ENCODE data around the gene UBAC1. TPM values are rescaled to one million over a fixed set of nuclear protein-coding genes. Genes with fewer than 3 reads are reported as not detected.
"Not testable (repeated sequence)": the region's sequence is repeated elsewhere in the genome, so short reads cannot be mapped to it uniquely, and the experiment has no call there.

Gene UBAC1
- total and polyA plus RNA-seq, 4 donors = 24.1 to 49.9 (median 37.5) TPM

DNA sequence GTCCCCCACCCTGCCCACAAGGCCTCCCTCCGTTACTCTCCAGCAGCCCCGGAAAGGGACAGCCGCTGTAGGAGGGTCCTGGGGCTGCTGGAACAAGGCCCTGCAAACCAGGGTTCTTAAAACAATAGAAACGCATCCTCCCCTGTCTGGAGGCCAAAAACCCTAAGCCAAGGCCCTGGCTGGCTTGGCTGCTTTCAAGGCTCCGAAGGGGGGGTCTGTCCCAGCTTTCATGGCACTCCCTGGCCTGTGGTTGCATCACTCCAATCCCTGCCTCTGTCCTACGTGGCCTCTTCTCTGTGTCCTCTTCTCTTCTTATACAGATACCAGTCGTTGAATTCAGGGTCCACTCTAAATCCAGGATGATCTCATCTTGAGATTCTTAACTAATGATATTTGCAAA, 7.4 kb upstream of the UBAC1 start:
- WGBS, 2 donors = 60 to 64% methylated on average over 7 of the region's 7 CpGs
- intact Hi-C loops (cut with DNase I) = loop anchor here (10.0 kb wide), 2 partner anchors 104 to 276 kb away; partner anchors contain the start of gene QSOX2 (in 1 of the 2)
- H3K4me3 ChIP-seq (ENCODE audit: low read length in 2 of 2) = no peak overlapping the region
- no peaks in the 10 kb centered on the region for H3K27me3 ChIP-seq (ENCODE audit: control insufficient read depth in 1 of 2, insufficient read depth in 2 of 2, low read length in 1 of 2)
- no peaks in the 10 kb centered on the region for H3K36me3 ChIP-seq (ENCODE audit: control insufficient read depth in 1 of 2, insufficient read depth in 2 of 2, low read length in 1 of 2)
- ATAC-seq (ENCODE audit: low FRiP score) (no peak), DNase-seq (no peak)
- no peak overlapping the region for H3K27ac ChIP-seq (ENCODE audit: low read depth in 1 of 2, low read length in 2 of 2)
- H3K4me1 ChIP-seq (ENCODE audit: control insufficient read depth in 1 of 2, insufficient read depth in 2 of 2, low read length in 2 of 2) = no peaks in the 10 kb centered on the region
- H3K9me3 ChIP-seq (ENCODE audit: control insufficient read depth, low read length) = no peaks in the 10 kb centered on the region

DNA sequence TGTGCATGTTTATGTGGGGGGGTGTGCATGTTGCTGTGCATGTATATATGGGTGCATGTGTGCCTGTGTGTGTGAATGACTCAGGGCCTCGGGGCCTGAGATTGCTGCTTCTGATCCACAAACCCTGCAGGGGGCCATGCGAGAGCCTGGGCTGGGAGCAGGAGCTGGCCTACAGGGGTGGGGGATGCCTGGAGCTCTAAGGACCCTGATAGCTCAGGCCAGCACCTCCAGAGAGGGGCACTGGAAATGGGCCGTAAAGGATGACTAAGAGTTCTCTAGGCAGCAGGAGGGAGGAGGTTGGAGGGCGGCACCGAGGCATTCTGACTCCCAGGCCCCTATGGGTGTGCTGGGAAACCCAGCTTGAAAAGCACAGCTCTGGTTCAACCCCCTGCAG, 6.9 kb upstream of the UBAC1 start:
- no peak overlapping the region for H3K27ac ChIP-seq (ENCODE audit: low read depth in 1 of 2, low read length in 2 of 2)

DNA sequence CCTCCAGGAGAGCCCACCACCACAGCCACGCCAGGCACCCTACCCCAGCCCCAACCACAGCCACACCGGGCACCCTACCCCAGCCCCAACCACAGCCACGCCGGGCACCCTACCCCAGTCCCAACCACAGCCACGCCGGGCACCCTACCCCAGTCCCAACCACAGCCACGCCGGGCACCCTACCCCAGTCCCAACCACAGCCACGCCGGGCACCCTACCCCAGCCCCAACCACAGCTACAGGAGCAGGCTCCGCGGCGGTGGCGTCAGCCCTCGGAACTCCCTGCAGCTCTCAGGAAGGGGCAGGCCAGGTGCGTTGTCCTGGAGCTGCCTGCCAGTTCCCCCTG, 5.7 kb upstream of the UBAC1 start:
- intact Hi-C loops (cut with DNase I) = loop anchor here (1.0 to 10.0 kb wide), 4 partner anchors 102 to 278 kb away; partner anchors contain the start of gene QSOX2 (in 1 of the 2)
- H3K4me1 ChIP-seq (ENCODE audit: control insufficient read depth in 1 of 2, insufficient read depth in 2 of 2, low read length in 2 of 2); H3K36me3 ChIP-seq (ENCODE audit: control insufficient read depth in 1 of 2, insufficient read depth in 2 of 2, low read length in 1 of 2); H3K27me3 ChIP-seq (ENCODE audit: control insufficient read depth in 1 of 2, insufficient read depth in 2 of 2, low read length in 1 of 2); ATAC-seq (ENCODE audit: low FRiP score); H3K4me3 ChIP-seq (ENCODE audit: low read length in 2 of 2); DNase-seq; H3K27ac ChIP-seq (ENCODE audit: low read depth in 1 of 2, low read length in 2 of 2); H3K9me3 ChIP-seq (ENCODE audit: control insufficient read depth, low read length): not testable (repeated sequence)
- 83 to 85% methylated on average over 15 to 16 of the region's 16 CpGs for WGBS, 2 donors

More for the DNA sequence above, 6.9 kb upstream of the UBAC1 start:
- intact Hi-C loops (cut with DNase I) = loop anchor here (10.0 kb wide), 2 partner anchors 103 to 277 kb away; partner anchors contain the start of gene QSOX2 (in 1 of the 2)
- no peak for ATAC-seq (ENCODE audit: low FRiP score)
- WGBS, 2 donors = 48 to 49% methylated on average over 5 of the region's 5 CpGs
- H3K27me3 ChIP-seq (ENCODE audit: control insufficient read depth in 1 of 2, insufficient read depth in 2 of 2, low read length in 1 of 2) = no peaks in the 10 kb centered on the region
- DNase-seq = no peak
- H3K4me1 ChIP-seq (ENCODE audit: control insufficient read depth in 1 of 2, insufficient read depth in 2 of 2, low read length in 2 of 2) = no peaks in the 10 kb centered on the region
- no peaks in the 10 kb centered on the region for H3K36me3 ChIP-seq (ENCODE audit: control insufficient read depth in 1 of 2, insufficient read depth in 2 of 2, low read length in 1 of 2)
- H3K4me3 ChIP-seq (ENCODE audit: low read length in 2 of 2) = no peak overlapping the region
- H3K9me3 ChIP-seq (ENCODE audit: control insufficient read depth, low read length) = no peaks in the 10 kb centered on the region

DNA sequence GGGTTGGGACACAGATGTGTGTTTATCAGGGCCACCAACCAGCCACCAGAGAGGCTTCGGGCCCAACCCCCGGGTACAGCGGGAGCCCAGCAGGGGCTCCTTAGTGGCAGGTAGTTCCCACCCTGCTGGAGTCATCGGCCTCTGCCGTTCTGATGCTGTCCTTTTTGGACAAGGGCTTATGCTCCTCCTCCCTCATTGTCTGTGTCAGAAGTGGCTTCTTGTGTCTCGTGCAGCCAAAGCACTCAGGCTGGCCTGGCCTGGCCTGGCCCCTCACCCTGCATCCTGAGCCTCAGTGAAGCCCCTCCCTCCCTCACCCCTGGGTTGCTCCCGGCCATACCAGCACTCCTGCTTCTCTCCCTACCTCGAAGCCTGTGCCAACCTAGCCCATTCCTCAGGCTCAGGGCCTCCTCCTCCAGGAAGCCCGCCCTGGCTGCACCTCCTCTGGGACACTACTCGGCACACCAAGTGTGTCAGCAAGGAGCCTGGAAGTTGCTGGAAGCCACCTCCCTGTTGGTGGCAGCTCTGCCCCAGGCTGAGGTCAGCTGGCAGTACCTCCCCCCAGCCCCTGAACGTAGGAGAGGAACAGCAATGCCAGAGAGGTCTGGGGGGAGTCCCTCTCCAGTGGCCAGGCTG, 4.1 kb upstream of the UBAC1 start:
- intact Hi-C loops (cut with DNase I) = loop anchor here (10.0 kb wide), 2 partner anchors 100 to 280 kb away; partner anchors contain the start of gene QSOX2 (in 1 of the 2)
- no peak overlapping the region for H3K4me3 ChIP-seq (ENCODE audit: low read length in 2 of 2)
- DNase-seq = no peak
- WGBS, 2 donors = 74 to 76% methylated on average over 11 of the region's 11 CpGs
- no peaks in the 10 kb centered on the region for H3K4me1 ChIP-seq (ENCODE audit: control insufficient read depth in 1 of 2, insufficient read depth in 2 of 2, low read length in 2 of 2)
- H3K27ac ChIP-seq (ENCODE audit: low read depth in 1 of 2, low read length in 2 of 2) = no peak overlapping the region
- no peaks in the 10 kb centered on the region for H3K27me3 ChIP-seq (ENCODE audit: control insufficient read depth in 1 of 2, insufficient read depth in 2 of 2, low read length in 1 of 2)
- no peaks in the 10 kb centered on the region for H3K36me3 ChIP-seq (ENCODE audit: control insufficient read depth in 1 of 2, insufficient read depth in 2 of 2, low read length in 1 of 2)
- ATAC-seq (ENCODE audit: low FRiP score) = no peak
- no peaks in the 10 kb centered on the region for H3K9me3 ChIP-seq (ENCODE audit: control insufficient read depth, low read length)

DNA sequence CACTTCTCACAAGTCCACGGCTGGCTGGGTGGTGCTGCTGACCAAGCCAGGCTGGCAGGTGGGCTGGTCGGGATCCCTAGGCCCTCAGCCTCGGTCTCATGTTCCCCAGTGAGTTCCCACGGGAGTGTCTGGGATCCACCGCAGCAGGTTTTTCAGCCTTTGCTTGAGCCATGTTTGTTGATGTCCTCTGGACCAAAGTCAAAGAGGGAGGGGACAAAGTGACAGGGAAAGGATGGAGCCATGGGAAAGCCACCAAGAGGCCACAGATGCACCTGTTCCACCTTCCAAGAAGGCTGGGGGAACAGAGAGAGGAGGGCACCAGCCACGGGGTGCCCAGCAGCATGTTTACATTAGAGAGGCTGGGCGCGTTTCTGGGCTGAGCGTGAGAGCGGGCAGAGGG, 2.8 kb upstream of the UBAC1 start:
- H3K4me1 ChIP-seq (ENCODE audit: control insufficient read depth in 1 of 2, insufficient read depth in 2 of 2, low read length in 2 of 2) = no peaks in the 10 kb centered on the region
- no peak overlapping the region for H3K27ac ChIP-seq (ENCODE audit: low read depth in 1 of 2, low read length in 2 of 2)
- H3K9me3 ChIP-seq (ENCODE audit: control insufficient read depth, low read length) = no peaks in the 10 kb centered on the region
- 60 to 73% methylated on average over 10 of the region's 10 CpGs for WGBS, 2 donors
- H3K27me3 ChIP-seq (ENCODE audit: control insufficient read depth in 1 of 2, insufficient read depth in 2 of 2, low read length in 1 of 2) = no peaks in the 10 kb centered on the region
- intact Hi-C loops (cut with DNase I) = loop anchor here (10.0 kb wide), 2 partner anchors 99 to 281 kb away; partner anchors contain the start of gene QSOX2 (in 1 of the 2)
- DNase-seq (no peak), ATAC-seq (ENCODE audit: low FRiP score) (no peak)
- H3K36me3 ChIP-seq (ENCODE audit: control insufficient read depth in 1 of 2, insufficient read depth in 2 of 2, low read length in 1 of 2) = no peaks in the 10 kb centered on the region
- no peak overlapping the region for H3K4me3 ChIP-seq (ENCODE audit: low read length in 2 of 2)

DNA sequence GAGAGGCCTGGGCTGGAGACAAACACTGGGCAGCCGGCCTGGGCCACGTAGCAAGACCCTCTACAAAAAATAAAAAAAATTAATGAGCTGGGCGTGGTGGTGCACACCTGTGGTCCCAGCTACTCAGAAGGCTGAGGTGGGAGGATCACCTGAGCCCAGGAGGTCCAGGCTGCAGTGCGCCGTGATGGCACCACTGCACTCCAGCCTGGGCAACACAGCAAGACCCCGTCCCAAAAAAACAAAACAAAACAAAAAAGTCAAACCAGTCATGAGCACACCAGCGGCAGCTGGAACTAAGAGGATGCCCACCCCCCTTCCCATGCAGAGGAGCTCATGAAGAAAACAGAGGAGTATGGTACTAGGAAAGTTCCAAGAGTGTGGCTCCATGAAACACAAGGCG, 2.2 kb upstream of the UBAC1 start:
- H3K36me3 ChIP-seq (ENCODE audit: control insufficient read depth in 1 of 2, insufficient read depth in 2 of 2, low read length in 1 of 2) = no peaks in the 10 kb centered on the region
- H3K27me3 ChIP-seq (ENCODE audit: control insufficient read depth in 1 of 2, insufficient read depth in 2 of 2, low read length in 1 of 2) = no peaks in the 10 kb centered on the region
- DNase-seq (no peak), ATAC-seq (ENCODE audit: low FRiP score) (no peak)
- no peak overlapping the region for H3K27ac ChIP-seq (ENCODE audit: low read depth in 1 of 2, low read length in 2 of 2)
- WGBS, 2 donors = 83% methylated on average over 8 of the region's 8 CpGs
- no peaks in the 10 kb centered on the region for H3K9me3 ChIP-seq (ENCODE audit: control insufficient read depth, low read length)
- H3K4me3 ChIP-seq (ENCODE audit: low read length in 2 of 2) = no peak overlapping the region
- no peaks in the 10 kb centered on the region for H3K4me1 ChIP-seq (ENCODE audit: control insufficient read depth in 1 of 2, insufficient read depth in 2 of 2, low read length in 2 of 2)
- intact Hi-C loops (cut with DNase I) = loop anchor here (10.0 kb wide), 2 partner anchors 99 to 281 kb away; partner anchors contain the start of gene QSOX2 (in 1 of the 2)

DNA sequence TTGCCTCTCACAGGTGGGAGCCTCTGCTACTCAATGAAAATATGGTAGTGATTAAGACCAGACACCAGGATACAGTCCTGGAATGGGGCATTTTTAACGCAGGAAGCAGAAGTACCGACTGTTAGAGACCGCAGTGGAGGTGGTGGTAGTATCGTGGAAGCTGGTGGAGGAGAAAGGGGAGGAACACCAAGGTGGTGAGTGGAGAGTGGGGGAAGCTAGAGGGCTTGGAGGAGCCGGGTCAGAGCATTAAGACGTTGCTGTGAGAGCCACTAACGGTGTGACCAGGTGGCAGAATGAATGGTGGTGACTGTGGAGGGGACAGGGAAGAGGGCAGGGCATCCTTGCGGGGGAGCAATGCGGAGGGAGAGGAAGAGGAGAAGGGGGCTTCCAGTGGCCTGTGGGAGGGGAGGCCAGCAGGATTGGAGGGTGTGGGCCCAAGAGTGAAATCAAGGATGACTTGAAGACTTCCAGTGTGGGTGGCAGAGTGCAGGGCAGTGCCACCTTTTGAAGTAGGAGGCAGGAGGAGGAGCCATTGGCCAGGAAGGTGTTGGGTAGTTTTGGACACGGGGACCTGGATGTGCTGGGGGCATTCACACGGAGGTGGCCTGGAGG, 1.6 kb upstream of the UBAC1 start:
- 72 to 76% methylated on average over 11 of the region's 11 CpGs for WGBS, 2 donors
- no peak for DNase-seq
- Histone ChIP-seq H3K4me1 (ENCODE audit: control insufficient read depth in 1 of 2, insufficient read depth in 2 of 2, low read length in 2 of 2) (no peaks in the 10 kb centered on the region), H3K36me3 (ENCODE audit: control insufficient read depth in 1 of 2, insufficient read depth in 2 of 2, low read length in 1 of 2) (no peaks in the 10 kb centered on the region), H3K4me3 (ENCODE audit: low read length in 2 of 2) (no peak overlapping the region), H3K27ac (ENCODE audit: low read depth in 1 of 2, low read length in 2 of 2) (no peak overlapping the region), H3K9me3 (ENCODE audit: control insufficient read depth, low read length) (no peaks in the 10 kb centered on the region), H3K27me3 (ENCODE audit: control insufficient read depth in 1 of 2, insufficient read depth in 2 of 2, low read length in 1 of 2) (no peaks in the 10 kb centered on the region)
- intact Hi-C loops (cut with DNase I) = loop anchor here (10.0 kb wide), 2 partner anchors 98 to 282 kb away; partner anchors contain the start of gene QSOX2 (in 1 of the 2)
- ATAC-seq (ENCODE audit: low FRiP score) = no peak

DNA sequence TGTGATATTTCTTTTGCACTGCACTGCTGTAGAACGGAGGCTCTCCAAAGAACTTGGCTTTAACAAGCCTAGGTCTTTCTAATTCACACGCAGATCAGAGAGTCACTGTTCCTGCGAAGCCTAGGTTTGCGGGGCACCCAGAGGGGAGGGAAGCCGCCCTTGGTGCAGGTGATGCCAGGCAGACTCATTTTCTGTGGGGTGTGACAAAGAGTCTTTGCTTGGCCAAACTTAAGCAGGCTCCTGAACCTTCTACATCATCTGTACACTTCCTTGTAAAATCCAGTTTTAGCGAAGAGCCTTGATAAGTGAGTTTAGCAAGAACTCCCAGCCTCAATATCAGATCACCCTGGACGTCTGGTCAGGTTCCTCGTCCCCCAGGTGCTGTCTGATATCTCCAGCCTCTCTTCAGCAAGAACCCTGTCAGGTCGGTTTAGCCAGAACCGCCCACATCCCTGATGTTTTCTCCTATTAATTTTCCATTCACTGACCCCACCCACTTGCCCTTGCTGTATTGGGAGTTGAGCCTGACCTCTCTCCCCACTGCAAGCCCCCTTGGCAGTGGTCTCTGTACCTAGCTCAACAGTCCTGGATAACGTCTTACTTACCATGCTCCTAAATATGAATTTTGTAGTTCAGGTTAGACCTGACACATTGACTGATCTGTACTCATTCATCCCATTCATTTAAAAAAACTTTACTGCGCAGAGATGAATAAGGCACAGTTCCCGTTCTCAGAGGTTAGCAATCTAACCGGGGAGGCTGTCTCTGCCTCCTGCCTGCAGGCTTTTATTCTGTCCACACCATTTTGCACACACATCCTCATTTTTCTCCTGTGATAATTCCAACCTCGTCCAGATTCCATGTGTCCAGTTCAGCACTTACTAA, 880 bp upstream of the UBAC1 start:
- Histone ChIP-seq H3K4me3 (ENCODE audit: low read length in 2 of 2) (no peak overlapping the region), H3K9me3 (ENCODE audit: control insufficient read depth, low read length) (no peaks in the 10 kb centered on the region), H3K27me3 (ENCODE audit: control insufficient read depth in 1 of 2, insufficient read depth in 2 of 2, low read length in 1 of 2) (no peaks in the 10 kb centered on the region), H3K4me1 (ENCODE audit: control insufficient read depth in 1 of 2, insufficient read depth in 2 of 2, low read length in 2 of 2) (no peaks in the 10 kb centered on the region), H3K27ac (ENCODE audit: low read depth in 1 of 2, low read length in 2 of 2) (no peak overlapping the region), H3K36me3 (ENCODE audit: control insufficient read depth in 1 of 2, insufficient read depth in 2 of 2, low read length in 1 of 2) (no peaks in the 10 kb centered on the region)
- intact Hi-C loops (cut with DNase I) = loop anchor here (10.0 kb wide), 2 partner anchors 97 to 283 kb away; partner anchors contain the start of gene QSOX2 (in 1 of the 2)
- ATAC-seq (ENCODE audit: low FRiP score) = no peak
- DNase-seq = no peak
- WGBS, 2 donors = 49 to 50% methylated on average over 15 of the region's 15 CpGs

Data from aorta (tissue), 5 donors.